Kidney epithelial cell (primary cell): ENCODE results near the gene RC3H2. TPM values are rescaled to one million over a fixed set of nuclear protein-coding genes. Genes with fewer than 3 reads are reported as not detected.
A peak's percentile ranks its signal among the peaks of the same experiment; 100 is the strongest.
"Not testable (repeated sequence)": the region's sequence is repeated elsewhere in the genome, so short reads cannot be mapped to it uniquely, and the experiment has no call there.

Source experiments
- DNase-seq: peaks from one replicate; pipeline ENCODE4 v3.0.0-alpha.2; 2010; ENCODE audit warnings: low read depth
- H3K27me3 ChIP-seq: 2 replicates; pipeline ENCODE4 v1.6.0; 2011; ENCODE audit warnings: low read length; ENCODE audit not compliant: control insufficient read depth, insufficient read depth
- H3K36me3 ChIP-seq: 2 replicates; pipeline ENCODE4 v1.5.1; 2011; ENCODE audit warnings: low read length; ENCODE audit not compliant: control insufficient read depth, insufficient read depth
- H3K4me3 ChIP-seq: 2 replicates; pipeline ENCODE4 v1.5.1; 2011; ENCODE audit warnings: low read depth, mild to moderate bottlenecking, control low read depth, low read length
- total RNA-seq: library from RNA; depleted of rRNA; stranded (reverse); fragments of >200 nt; gene quantifications from 2 replicates; pipeline ENCODE4 v1.2.3, GENCODE V29; 2015
- TF ChIP-seq, protein P1 (sequence below): IDR thresholded peaks from 2 replicates; pipeline ENCODE4 v1.5.1; 2011; ENCODE audit warnings: mild to moderate bottlenecking, moderate library complexity, low read length, control low read depth, inconsistent platforms; ENCODE audit not compliant: insufficient read depth, poor library complexity, severe bottlenecking

The RC3H2 gene
- total RNA-seq, 1 donor from 2014 or later = 64.0 TPM

GRCh38 chr9:122844137-122844536, 61.0 kb downstream of the RC3H2 start:
- DNase-seq = no peak
- peaks cover 2% of the 10 kb centered on the region for H3K36me3 ChIP-seq
- TF ChIP-seq, protein P1, sequence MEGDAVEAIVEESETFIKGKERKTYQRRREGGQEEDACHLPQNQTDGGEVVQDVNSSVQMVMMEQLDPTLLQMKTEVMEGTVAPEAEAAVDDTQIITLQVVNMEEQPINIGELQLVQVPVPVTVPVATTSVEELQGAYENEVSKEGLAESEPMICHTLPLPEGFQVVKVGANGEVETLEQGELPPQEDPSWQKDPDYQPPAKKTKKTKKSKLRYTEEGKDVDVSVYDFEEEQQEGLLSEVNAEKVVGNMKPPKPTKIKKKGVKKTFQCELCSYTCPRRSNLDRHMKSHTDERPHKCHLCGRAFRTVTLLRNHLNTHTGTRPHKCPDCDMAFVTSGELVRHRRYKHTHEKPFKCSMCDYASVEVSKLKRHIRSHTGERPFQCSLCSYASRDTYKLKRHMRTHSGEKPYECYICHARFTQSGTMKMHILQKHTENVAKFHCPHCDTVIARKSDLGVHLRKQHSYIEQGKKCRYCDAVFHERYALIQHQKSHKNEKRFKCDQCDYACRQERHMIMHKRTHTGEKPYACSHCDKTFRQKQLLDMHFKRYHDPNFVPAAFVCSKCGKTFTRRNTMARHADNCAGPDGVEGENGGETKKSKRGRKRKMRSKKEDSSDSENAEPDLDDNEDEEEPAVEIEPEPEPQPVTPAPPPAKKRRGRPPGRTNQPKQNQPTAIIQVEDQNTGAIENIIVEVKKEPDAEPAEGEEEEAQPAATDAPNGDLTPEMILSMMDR = no peak
- H3K27me3 ChIP-seq = no peaks in the 10 kb centered on the region
- no peak overlapping the region for H3K4me3 ChIP-seq

DNA sequence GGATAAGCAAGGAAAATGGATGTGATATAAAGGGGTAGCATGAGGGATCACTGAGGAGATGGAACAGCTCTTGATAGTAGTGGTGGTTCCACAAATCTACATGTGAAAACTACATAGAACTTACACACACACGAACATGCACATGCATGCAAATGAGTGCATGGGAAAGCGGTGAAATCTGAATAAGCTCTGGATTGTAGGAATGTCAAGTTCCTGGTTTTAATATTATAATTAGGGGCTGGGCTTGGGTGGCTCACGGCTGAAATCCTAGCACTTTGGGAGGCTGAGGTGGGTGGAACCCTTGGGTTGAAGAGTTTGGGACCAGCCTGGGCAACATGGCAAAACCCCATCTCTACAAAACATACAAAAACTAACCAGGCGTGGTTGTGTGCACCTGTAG, 63.7 kb downstream of the RC3H2 start:
- no peaks in the 10 kb centered on the region for H3K27me3 ChIP-seq
- peaks cover 2% of the 10 kb centered on the region for H3K36me3 ChIP-seq
- TF ChIP-seq, protein P1 = no peak
- no peak for DNase-seq
- H3K4me3 ChIP-seq = no peak overlapping the region

DNA sequence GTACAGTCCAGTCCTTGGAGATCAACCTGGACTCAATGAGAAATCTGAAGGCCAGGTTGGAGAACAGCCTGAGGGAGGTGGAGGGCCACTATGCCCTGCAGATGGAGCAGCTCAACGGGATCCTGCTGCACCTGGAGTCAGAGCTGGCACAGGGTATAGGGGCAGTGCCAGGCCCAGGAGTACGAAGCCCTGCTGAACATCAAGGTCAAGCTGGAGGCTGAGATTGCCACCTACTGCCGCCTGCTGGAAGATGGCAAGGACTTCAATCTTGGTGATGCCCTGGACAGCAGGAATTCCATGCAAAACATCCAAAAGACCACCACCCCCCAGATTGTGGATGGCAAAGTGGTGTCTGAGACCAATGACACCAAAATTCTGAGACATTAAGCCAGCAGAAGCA, 66.7 kb downstream of the RC3H2 start:
- H3K27me3 ChIP-seq, H3K4me3 ChIP-seq, DNase-seq, H3K36me3 ChIP-seq: not testable (repeated sequence)

- Histone ChIP-seq H3K27me3 (no peaks in the 10 kb centered on the region), H3K36me3 (no peaks in the 10 kb centered on the region)
- TF ChIP-seq, protein P1 = no peak
Measured at GRCh38 chr9:122837266-122837850, 67.8 kb downstream of the RC3H2 start.

DNA sequence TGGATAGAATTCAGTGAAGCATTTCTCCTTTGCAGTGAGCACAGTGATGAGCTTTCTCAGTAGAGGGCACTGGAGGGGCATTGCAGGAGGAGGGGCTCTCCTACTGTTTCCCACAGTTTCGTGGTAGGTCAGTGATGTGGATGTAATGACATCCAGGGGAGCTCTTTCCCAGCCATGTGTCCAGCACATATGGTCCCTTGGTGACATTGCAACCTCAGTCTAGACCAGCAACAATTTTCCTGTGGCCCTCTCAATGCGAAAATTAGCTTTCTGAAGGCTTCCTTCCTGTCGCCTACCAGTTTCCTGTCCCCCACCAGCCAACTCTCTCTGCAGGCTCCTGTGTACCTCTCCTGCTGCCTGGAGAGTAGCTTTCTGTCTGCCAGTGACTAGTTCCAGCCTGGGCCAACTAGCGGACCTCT, 69.8 kb downstream of the RC3H2 start:
- Histone ChIP-seq H3K4me3 (no peak overlapping the region), H3K36me3 (no peaks in the 10 kb centered on the region), H3K27me3 (no peaks in the 10 kb centered on the region)
- DNase-seq = no peak
- TF ChIP-seq, protein P1 = no peak

More at GRCh38 chr9:122837266-122837850, 67.8 kb downstream of the RC3H2 start:
- no peak for DNase-seq
- no peak overlapping the region for H3K4me3 ChIP-seq

- H3K27me3 ChIP-seq = no peaks in the 10 kb centered on the region
- TF ChIP-seq, protein P1 = no peak
- no peak for DNase-seq
- H3K4me3 ChIP-seq = no peak overlapping the region
- no peaks in the 10 kb centered on the region for H3K36me3 ChIP-seq
Measured at GRCh38 chr9:122832194-122832593, 73.0 kb downstream of the RC3H2 start.

DNA sequence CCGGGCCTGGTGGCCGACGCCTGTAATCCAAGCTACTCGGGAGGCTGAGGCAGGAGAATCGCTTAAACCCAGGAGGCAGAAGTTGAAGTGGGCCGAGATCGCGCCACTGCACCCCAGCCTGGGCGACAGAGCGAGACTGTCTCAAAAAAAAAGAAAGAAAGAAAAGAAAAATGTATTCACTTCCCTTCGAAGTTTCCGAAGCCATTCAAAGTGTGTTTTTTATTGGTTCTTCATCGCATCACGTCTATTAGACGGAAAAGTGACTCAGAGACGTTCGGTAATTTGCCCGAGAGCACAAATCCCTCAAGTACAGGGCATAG, 76.2 kb downstream of the RC3H2 start:
- H3K27me3 ChIP-seq, DNase-seq, H3K36me3 ChIP-seq: not testable (repeated sequence)
- H3K4me3 ChIP-seq = peak overlapping the region; percentile 88
